ENCODE results near the gene INKA2. TPM values are rescaled to one million over a fixed set of nuclear protein-coding genes. Genes with fewer than 3 reads are reported as not detected.

INKA2 gene
- total and polyA plus RNA-seq, 2 of the 4 experiments (the other 2 are of a cell fraction) = 2.2 to 2.6 TPM

DNA sequence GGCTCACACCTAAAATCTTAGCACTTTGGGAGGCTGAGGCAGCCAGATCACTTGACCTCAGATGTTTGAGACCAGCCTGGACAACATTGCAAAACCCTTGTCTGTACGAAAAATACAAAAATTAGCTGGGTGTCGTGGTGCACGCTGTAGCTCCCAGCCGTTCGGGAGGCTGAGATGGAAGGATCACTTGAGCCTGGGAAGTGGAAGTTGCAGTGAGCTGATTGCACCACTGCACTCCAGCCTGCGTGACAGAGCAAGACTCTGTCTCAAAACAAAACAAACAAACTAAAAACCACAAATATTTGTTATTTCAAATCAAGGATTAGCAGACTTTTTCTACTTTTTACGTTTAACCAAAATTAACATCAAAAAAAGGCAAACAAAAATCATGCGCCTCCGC lies 31.3 kb downstream of the INKA2 start:
- peaks cover 10% of the 10 kb centered on the region for H3K4me1 ChIP-seq (ENCODE audit: control insufficient read depth, insufficient read depth, low read length)
- intact Hi-C loops (cut with micrococcal nuclease) (no loop called here), in situ Hi-C loops (cut with MboI; ENCODE audit: low sequenced_read_pairs) (no loop called here), dilution Hi-C loops (cut with HindIII; ENCODE audit: low sequenced_read_pairs, unreplicated experiment) (no loop called here)
- peak overlapping the region; percentile 35; the same call in 1 of the 2 replicates for H3K4me2 ChIP-seq (ENCODE audit: low read depth, low read length)
- no peak overlapping the region for H2AK9ac ChIP-seq (replicated peaks; ENCODE audit: low read depth, low read length, poor library complexity)
- peak overlapping the region; percentile 90 for H3K4ac ChIP-seq (ENCODE audit: low read depth, low read length)
- peak overlapping the region; percentile 80 for H2AK5ac ChIP-seq (ENCODE audit: low read depth, low read length)
- H2AFZ ChIP-seq (replicated peaks; ENCODE audit: low read length, poor library complexity) = no peak overlapping the region
- no peak overlapping the region for H3K9ac ChIP-seq (ENCODE audit: low read depth, low read length)
- DNase-seq (peak; percentile 51), ATAC-seq (ENCODE audit: low read depth) (0 out of 2 replicates have a peak, but pooled peaks have one; percentile 38)
- no peaks in the 10 kb centered on the region for H3K9me3 ChIP-seq (ENCODE audit: control insufficient read depth, insufficient read depth, low read length)
- peak overlapping the region; percentile 53; the same call in 1 of the 2 replicates for H3K56ac ChIP-seq (ENCODE audit: extremely low read depth, insufficient read depth, low read length)
- H3K79me1 ChIP-seq (ENCODE audit: low read depth in 1 of 2, low read length in 2 of 2) = peaks cover 0 to 31% of the 10 kb centered on the region in 2 experiments; a peak in 2 of 4 replicates
- H2BK20ac ChIP-seq (ENCODE audit: low read depth, low read length) = peak overlapping the region; percentile 68
- no peaks in the 10 kb centered on the region for H3K27me3 ChIP-seq (ENCODE audit: control insufficient read depth, insufficient read depth, low read length)
- peak overlapping the region; percentile 91 for H4K91ac ChIP-seq (ENCODE audit: insufficient read depth, low read depth, low read length)
- peak overlapping the region; percentile 76 to 81 for H4K8ac ChIP-seq (ENCODE audit: low read depth in 2 of 2, low read length in 2 of 2)
- POLR2A ChIA-PET (ENCODE audit: unreplicated experiment) = no interaction called here
- H2BK120ac ChIP-seq (ENCODE audit: low read depth, low read length) = peak overlapping the region; percentile 92
- H3K27ac ChIP-seq (ENCODE audit: insufficient read depth, low read length) = peak overlapping the region; percentile 65
- peak; percentile 90 for TF ChIP-seq CEBPB (IDR thresholded peaks at IDR 0.05; ENCODE audit: low read depth, low read length)
- no peak for TF ChIP-seq BHLHE40 (IDR thresholded peaks at IDR 0.05; ENCODE audit: low read depth, low read length)
- TF ChIP-seq USF2 (IDR thresholded peaks at IDR 0.05; ENCODE audit: low read depth, low read length) = no peak
- TF ChIP-seq MAFK (IDR thresholded peaks at IDR 0.05; ENCODE audit: low read depth, low read length) = no peak
- H3K36me3 ChIP-seq (ENCODE audit: control insufficient read depth, insufficient read depth, low read length) = peaks cover 7% of the 10 kb centered on the region; the same call in 1 of the 2 replicates
- no CpG with 5 or more reads among the region's 9 CpGs for WGBS, 2 experiments (ENCODE audit: extremely low coverage in 2 of 2, insufficient read length in 1 of 2)
- no TSS peak for BruUV-seq (replicated peaks)
- H3K9me1 ChIP-seq (ENCODE audit: insufficient read depth, low read length) = peaks cover 7% of the 10 kb centered on the region; the same call in 1 of the 2 replicates
- no peak overlapping the region for H3K4me3 ChIP-seq (ENCODE audit: insufficient read depth, low read depth, low read length)
- peak overlapping the region; percentile 90; the same call in 1 of the 2 replicates for H3K18ac ChIP-seq (ENCODE audit: low read depth, low read length)
- H3K14ac ChIP-seq (replicated peaks; ENCODE audit: low read depth, low read length) = peak overlapping the region; percentile 27; the same call in 1 of the 2 replicates
- H4K5ac ChIP-seq (ENCODE audit: low read depth, low read length) = no peak overlapping the region; the same call in 1 of the 2 replicates
- H3K23ac ChIP-seq (ENCODE audit: low read depth, low read length) = peak overlapping the region; percentile 48; the same call in 1 of the 2 replicates
- CTCF ChIA-PET = interaction anchor here (1.2 to 1.6 kb wide), 2 partner anchors 47 to 200 kb away, joined by 3 to 9 read pairs; no protein-coding TSS in a partner anchor
- H2BK15ac ChIP-seq (ENCODE audit: low read depth, low read length) = peak overlapping the region; percentile 91; the same call in 2 of the 3 replicates
- H2BK5ac ChIP-seq (ENCODE audit: low read depth, low read length, poor library complexity, severe bottlenecking) = peak overlapping the region; percentile 73
- no peaks in the 10 kb centered on the region for H4K20me1 ChIP-seq (ENCODE audit: insufficient read depth, low read length)
